PC-3 (cell line): Measurements from ENCODE around the gene ASPSCR1. TPM values are rescaled to one million over a fixed set of nuclear protein-coding genes. Genes with fewer than 3 reads are reported as not detected.

Experiments
- ATAC-seq: fragments of 200-7000 bp; cut with Tn5 transposase; 2 replicates; pipeline ENCODE4 v1.9.1; 2020; ENCODE audit warnings: mild to moderate bottlenecking, moderate library complexity
- BruUV-seq: library from RNA; stranded (reverse); fragments of 400-500 nt; replicated peaks from 2 replicates; lab custom pipeline; 2021; lab: Mats Ljungman, UMichigan
- CTCF ChIA-PET: fragments of 300-600 bp; sonication (Branson Sonifier 250); formaldehyde crosslinking; loops from one replicate; lab custom pipeline; 2022; ENCODE audit warnings: antibody characterized with exemption; lab: Charles Lee
- POLR2A ChIA-PET: fragments of 300-600 bp; sonication (Branson Sonifier 250); formaldehyde crosslinking; loops from one replicate; lab custom pipeline; 2022; ENCODE audit warnings: antibody characterized with exemption; ENCODE audit not compliant: unreplicated experiment; lab: Charles Lee
- DNase-seq: peaks from one replicate; pipeline ENCODE4 v3.0.0-alpha.2; 2015
- H2AFZ ChIP-seq: fragments of 300-600 bp; sonication (generic); 2 replicates; pipeline ENCODE4 v1.6.0; 2016; ENCODE audit warnings: antibody characterized with exemption, low read length
- H3F3A ChIP-seq: fragments of 300-600 bp; sonication (generic); one replicate; pipeline ENCODE4 v1.6.0; 2017; ENCODE audit warnings: antibody characterized with exemption, low read length, control low read depth, mild to moderate bottlenecking; ENCODE audit not compliant: unreplicated experiment
- H3K27ac ChIP-seq: fragments of 300-600 bp; sonication (generic); 2 replicates; pipeline ENCODE4 v1.5.1; 2016; ENCODE audit warnings: mild to moderate bottlenecking, low read length
- H3K27me3 ChIP-seq: fragments of 300-600 bp; sonication (generic); 2 replicates; pipeline ENCODE4 v1.6.1; 2016; ENCODE audit warnings: low read length, mixed read lengths
- H3K36me3 ChIP-seq: fragments of 300-600 bp; sonication (generic); 2 replicates; pipeline ENCODE4 v1.6.1; 2016; ENCODE audit warnings: low read depth, mixed run types, low read length, mixed read lengths
- H3K4me1 ChIP-seq: fragments of 300-600 bp; sonication (generic); 2 replicates; pipeline ENCODE4 v1.5.1; 2016; ENCODE audit warnings: low read length; ENCODE audit not compliant: insufficient read depth
- H3K4me2 ChIP-seq: fragments of 300-600 bp; sonication (generic); 2 replicates; pipeline ENCODE4 v1.6.0; 2016; ENCODE audit warnings: low read length
- H3K4me3 ChIP-seq: fragments of 300-600 bp; sonication (generic); 2 replicates; pipeline ENCODE4 v1.5.1; 2016; ENCODE audit warnings: mild to moderate bottlenecking, low read length, mixed read lengths
- H3K79me2 ChIP-seq: fragments of 300-600 bp; sonication (generic); 2 replicates; pipeline ENCODE4 v1.6.1; 2017; ENCODE audit warnings: low read length, mixed read lengths
- H3K9ac ChIP-seq: fragments of 300-600 bp; sonication (generic); 2 replicates; pipeline ENCODE4 v1.6.0; 2016; ENCODE audit warnings: mild to moderate bottlenecking, low read length
- H3K9me2 ChIP-seq: fragments of 300-600 bp; sonication (generic); replicated peaks from 2 replicates; pipeline ENCODE4 v1.6.1; 2016; ENCODE audit warnings: mixed run types, low read length, mixed read lengths
- H3K9me3 ChIP-seq: fragments of 300-600 bp; sonication (generic); 2 replicates; pipeline ENCODE4 v1.6.1; 2016; ENCODE audit warnings: low read length, mixed read lengths
- H4K20me1 ChIP-seq: fragments of 300-600 bp; sonication (generic); 2 replicates; pipeline ENCODE4 v1.6.1; 2016; ENCODE audit warnings: low read length, mixed read lengths
- CTCF ChIP-seq: fragments of 300-600 bp; sonication (generic); conservative IDR thresholded peaks from 2 replicates; pipeline ENCODE4 v1.5.1; 2017; ENCODE audit warnings: antibody characterized with exemption, low read depth, mild to moderate bottlenecking, low read length
- EZH2 ChIP-seq: fragments of 300-600 bp; sonication (generic); IDR thresholded peaks from one replicate; pipeline ENCODE4 v1.6.1; 2017; ENCODE audit warnings: antibody characterized with exemption, mild to moderate bottlenecking, low read length; ENCODE audit not compliant: unreplicated experiment
- EZH2phosphoT487 ChIP-seq: fragments of 300-600 bp; sonication (generic); IDR thresholded peaks from 2 replicates; pipeline ENCODE4 v1.6.1; 2018; ENCODE audit warnings: mild to moderate bottlenecking, antibody characterized with exemption, low read length, borderline replicate concordance
- intact Hi-C: fragments of 100-400 bp; cut with micrococcal nuclease; formaldehyde crosslinking; loops from 2 replicates; pipeline ENCODE4 v1.9.0; 2023
- total RNA-seq: library from RNA; depleted of rRNA; stranded (reverse); fragments of >200 nt; gene quantifications from 2 replicates; pipeline ENCODE4 v1.2.3, GENCODE V29; 2014

The ASPSCR1 gene
- total RNA-seq, 1 experiment from 2014 or later, result 31.5 TPM

- no peak overlapping the region for H3K9ac ChIP-seq
- H3K9me2 ChIP-seq, result no peaks in the 10 kb centered on the region
- TF ChIP-seq EZH2phosphoT487 (no peak), EZH2 (no peak), CTCF (no peak)
- no peak overlapping the region for H3K4me2 ChIP-seq
- H3K36me3 ChIP-seq, result no peaks in the 10 kb centered on the region; the same call in 1 of the 2 replicates
- DNase-seq (no peak), ATAC-seq (no peak)
- intact Hi-C loops, result no loop called here
- no peak overlapping the region for H3K4me3 ChIP-seq
- H2AFZ ChIP-seq, result no peak overlapping the region
- H3K79me2 ChIP-seq, result no peaks in the 10 kb centered on the region
- H3K27ac ChIP-seq, result no peak overlapping the region
- CTCF ChIA-PET, result no interaction called here
- H3K9me3 ChIP-seq, result no peaks in the 10 kb centered on the region
- H3K4me1 ChIP-seq, result no peaks in the 10 kb centered on the region
- BruUV-seq, result no TSS peak
- H4K20me1 ChIP-seq, result no peaks in the 10 kb centered on the region
- H3K27me3 ChIP-seq, result no peaks in the 10 kb centered on the region
- no peaks in the 10 kb centered on the region for H3F3A ChIP-seq
- POLR2A ChIA-PET, result no interaction called here
Measured at GRCh38 chr17:82013772-82014321, 36.4 kb downstream of the ASPSCR1 start.

GRCh38 chr17:82014432-82014831, 37.0 kb downstream of the ASPSCR1 start:
- no TSS peak for BruUV-seq
- DNase-seq, result no peak

More at GRCh38 chr17:82014432-82014831, 37.0 kb downstream of the ASPSCR1 start:
- TF ChIP-seq CTCF (no peak), EZH2 (no peak), EZH2phosphoT487 (no peak)
- Histone ChIP-seq H3K27me3 (no peaks in the 10 kb centered on the region), H3K36me3 (no peaks in the 10 kb centered on the region; the same call in 1 of the 2 replicates), H4K20me1 (no peaks in the 10 kb centered on the region), H3K9ac (no peak overlapping the region), H3F3A (no peaks in the 10 kb centered on the region), H3K4me1 (no peaks in the 10 kb centered on the region), H3K4me2 (no peak overlapping the region), H3K9me2 (no peaks in the 10 kb centered on the region), H3K27ac (no peak overlapping the region), H2AFZ (no peak overlapping the region), H3K79me2 (no peaks in the 10 kb centered on the region), H3K4me3 (no peak overlapping the region), H3K9me3 (no peaks in the 10 kb centered on the region)
- ATAC-seq, result no peak
- ChIA-PET POLR2A (no interaction called here), CTCF (no interaction called here)
- intact Hi-C loops, result no loop called here
